Measurements from ENCODE around the gene CDS1. TPM values are rescaled to one million over a fixed set of nuclear protein-coding genes. Genes with fewer than 3 reads are reported as not detected.
"Not testable (repeated sequence)": the region's sequence is repeated elsewhere in the genome, so short reads cannot be mapped to it uniquely, and the experiment has no call there.

Gene CDS1
- total RNA-seq, 1 experiment from 2014 or later: 8.0 TPM

GRCh38 chr4:84673475-84674240 is 90.7 kb downstream of the CDS1 start:
- DNase-seq (ENCODE audit: low read depth): peak; percentile 90

GRCh38 chr4:84677093-84677492 is 94.2 kb downstream of the CDS1 start:
- no peak for DNase-seq (ENCODE audit: low read depth)

- DNase-seq (ENCODE audit: low read depth): no peak
Measured at GRCh38 chr4:84677995-84678394, 95.1 kb downstream of the CDS1 start.

- no peak for DNase-seq (ENCODE audit: low read depth)
Measured at GRCh38 chr4:84678976-84679744, 96.2 kb downstream of the CDS1 start.

- peak; percentile 53 for DNase-seq (ENCODE audit: low read depth)
Measured at GRCh38 chr4:84680956-84681355, 98.0 kb downstream of the CDS1 start.

GRCh38 chr4:84681486-84682274 is 98.8 kb downstream of the CDS1 start:
- DNase-seq (ENCODE audit: low read depth): peak; percentile 84

- DNase-seq (ENCODE audit: low read depth): not testable (repeated sequence)
Measured at GRCh38 chr4:84682661-84683060, 99.7 kb downstream of the CDS1 start.

- no peak for DNase-seq (ENCODE audit: low read depth)
Measured at GRCh38 chr4:84683064-84683850, 100.3 kb downstream of the CDS1 start.

- DNase-seq (ENCODE audit: low read depth): no peak
Measured at GRCh38 chr4:84684361-84684760, 101.4 kb downstream of the CDS1 start.

- DNase-seq (ENCODE audit: low read depth): no peak
Measured at GRCh38 chr4:84685105-84685504, 102.2 kb downstream of the CDS1 start.

GRCh38 chr4:84688605-84689004 is 105.7 kb downstream of the CDS1 start:
- no peak for DNase-seq (ENCODE audit: low read depth)

GRCh38 chr4:84689197-84689596 is 106.3 kb downstream of the CDS1 start:
- DNase-seq (ENCODE audit: low read depth): no peak

- peak; percentile 38 for DNase-seq (ENCODE audit: low read depth)
Measured at GRCh38 chr4:84690481-84690880, 107.6 kb downstream of the CDS1 start.

GRCh38 chr4:84691170-84691691 is 108.3 kb downstream of the CDS1 start:
- peak; percentile 94 for DNase-seq (ENCODE audit: low read depth)

GRCh38 chr4:84691800-84692199 is 108.9 kb downstream of the CDS1 start:
- DNase-seq (ENCODE audit: low read depth): no peak

- no peak for DNase-seq (ENCODE audit: low read depth)
Measured at GRCh38 chr4:84697159-84697558, 114.2 kb downstream of the CDS1 start.

GRCh38 chr4:84697615-84698201 is 114.8 kb downstream of the CDS1 start:
- DNase-seq (ENCODE audit: low read depth): peak; percentile 33

- no peak for DNase-seq (ENCODE audit: low read depth)
Measured at GRCh38 chr4:84699001-84699671, 116.2 kb downstream of the CDS1 start.
